ENCODE measurements around the gene ARHGAP40. TPM values are rescaled to one million over a fixed set of nuclear protein-coding genes. Genes with fewer than 3 reads are reported as not detected.

ARHGAP40 gene
- total and polyA plus RNA-seq, 2 of the 8 experiments (the other 6 are each of a cell fraction or from before 2014, with no cell fraction given): 0.74 to 1.4 TPM

GRCh38 chr20:38623061-38623460 lies 21.5 kb downstream of the ARHGAP40 start:
- Histone ChIP-seq H4K8ac (ENCODE audit: extremely low read depth, insufficient read depth, low read length) (no peak overlapping the region), H3K14ac (ENCODE audit: insufficient read length) (no peak overlapping the region), H3K27ac (ENCODE audit: low read depth, low read length) (no peak overlapping the region), H3K9me3 (ENCODE audit: insufficient read depth in 2 of 2, low read depth in 1 of 2, low read length in 1 of 2) (no peaks in the 10 kb centered on the region), H3K4me2 (ENCODE audit: insufficient read depth in 1 of 2, low read depth in 2 of 2, low read length in 2 of 2) (no peak overlapping the region), H2AK5ac (ENCODE audit: low read depth, low read length) (no peak overlapping the region), H3K36me3 (ENCODE audit: control insufficient read depth in 2 of 4, insufficient read depth in 4 of 4, low read length in 3 of 4) (no peaks in the 10 kb centered on the region), H3K79me1 (ENCODE audit: low read depth, low read length) (no peaks in the 10 kb centered on the region), H2BK5ac (ENCODE audit: low read depth, low read length) (no peak overlapping the region), H3K56ac (replicated peaks; ENCODE audit: insufficient read length, low read depth, low read length) (no peak overlapping the region), H2BK15ac (ENCODE audit: low read length) (no peak overlapping the region), H3K9ac (replicated peaks in 1 of 4; ENCODE audit: extremely low read depth in 1 of 4, low read depth in 3 of 4, low read length in 3 of 4) (no peak overlapping the region), H3K79me2 (ENCODE audit: control insufficient read depth in 1 of 2, insufficient read depth in 2 of 2, low read length in 2 of 2) (no peaks in the 10 kb centered on the region), H3K4me3 (ENCODE audit: extremely low read depth in 1 of 4, insufficient read depth in 2 of 4, low read depth in 3 of 4, low read length in 4 of 4) (no peak overlapping the region), H4K91ac (replicated peaks; ENCODE audit: insufficient read length, low read length) (no peak overlapping the region), H4K20me1 (replicated peaks in 1 of 2; ENCODE audit: control insufficient read depth in 1 of 2, insufficient read depth in 2 of 2, low read length in 2 of 2) (no peaks in the 10 kb centered on the region), H4K5ac (ENCODE audit: insufficient read length, low read depth, low read length) (no peak overlapping the region), H3K4me1 (replicated peaks in 1 of 4; ENCODE audit: control insufficient read depth in 3 of 4, insufficient read depth in 4 of 4, low read length in 3 of 4) (peaks cover 0 to 9% (median 3%) of the 10 kb centered on the region in 4 experiments; a peak in 3 of 7 replicates), H2BK120ac (replicated peaks; ENCODE audit: low read depth, low read length) (no peak overlapping the region), H2BK20ac (ENCODE audit: low read length) (no peak overlapping the region), H2AFZ (ENCODE audit: low read length) (no peak overlapping the region), H3K23ac (ENCODE audit: insufficient read length) (no peak overlapping the region), H3K18ac (ENCODE audit: extremely low read depth, low read length) (no peak overlapping the region), H3K23me2 (ENCODE audit: low read depth, low read length) (peaks cover 6% of the 10 kb centered on the region; the same call in 1 of the 2 replicates), H2BK12ac (ENCODE audit: low read depth, low read length) (no peak overlapping the region), H3K4ac (replicated peaks; ENCODE audit: insufficient read length, low read depth, low read length) (no peak overlapping the region), H3K27me3 (replicated peaks in 1 of 4; ENCODE audit: control insufficient read depth in 3 of 4, extremely low read depth in 1 of 4, insufficient read depth in 3 of 4, low read length in 3 of 4) (no peaks in the 10 kb centered on the region; a peak in 1 of 7 replicates)
- ChIA-PET CTCF (ENCODE audit: partially characterized antibody) (interaction anchor here (0.7 to 1.5 kb wide), 4 partner anchors 10 to 36 kb away, joined by 3 to 8 read pairs (median 4); no protein-coding TSS in a partner anchor), POLR2A (ENCODE audit: partially characterized antibody) (no interaction called here)
- DNase-seq (ENCODE audit: low read depth in 1 of 2, low spot score in 2 of 2): no peak
- FAIRE-seq: no peak
- WGBS, 2 experiments (ENCODE audit: extremely low coverage in 1 of 2, insufficient coverage in 1 of 2, insufficient read length in 1 of 2, insufficient replicate concordance in 2 of 2, low coverage in 1 of 2, low lambda C conversion rate in 2 of 2, missing lambda C conversion rate in 1 of 2): 93% methylated on average over 4 of the region's 4 CpGs; no CpG with 5 or more reads in 1 of the 2 experiments
- no peak for TF ChIP-seq RXRA (IDR thresholded peaks at IDR 0.05; ENCODE audit: insufficient read depth, low read depth, low read length)
- no peak for TF ChIP-seq SP2 (IDR thresholded peaks at IDR 0.05; ENCODE audit: low read length)
- no peak for TF ChIP-seq SUZ12 (IDR thresholded peaks at IDR 0.05; ENCODE audit: low read length)
- TF ChIP-seq KDM5A (IDR thresholded peaks at IDR 0.05; ENCODE audit: low read length): no peak
- TF ChIP-seq CTCF (IDR thresholded peaks at IDR 0.05; ENCODE audit: control extremely low read depth in 1 of 3, insufficient read depth in 1 of 3, low read depth in 1 of 3, low read length in 3 of 3): no peak
- no peak for TF ChIP-seq TEAD4 (IDR thresholded peaks at IDR 0.05; ENCODE audit: low read depth, low read length)

Data from H1 (cell line).